HG03103 (cell line): ENCODE results near the gene RABGEF1.
A peak's percentile ranks its signal among the peaks of the same experiment; 100 is the strongest.
"Not testable (repeated sequence)": the region's sequence is repeated elsewhere in the genome, so short reads cannot be mapped to it uniquely, and the experiment has no call there.

Experiments used
- ATAC-seq: cut with Tn5 transposase; IDR thresholded peaks from one replicate; pipeline ENCODE4 v1.9.1; 2021; ENCODE audit warnings: low read depth; ENCODE audit not compliant: unreplicated experiment

RABGEF1 gene

DNA sequence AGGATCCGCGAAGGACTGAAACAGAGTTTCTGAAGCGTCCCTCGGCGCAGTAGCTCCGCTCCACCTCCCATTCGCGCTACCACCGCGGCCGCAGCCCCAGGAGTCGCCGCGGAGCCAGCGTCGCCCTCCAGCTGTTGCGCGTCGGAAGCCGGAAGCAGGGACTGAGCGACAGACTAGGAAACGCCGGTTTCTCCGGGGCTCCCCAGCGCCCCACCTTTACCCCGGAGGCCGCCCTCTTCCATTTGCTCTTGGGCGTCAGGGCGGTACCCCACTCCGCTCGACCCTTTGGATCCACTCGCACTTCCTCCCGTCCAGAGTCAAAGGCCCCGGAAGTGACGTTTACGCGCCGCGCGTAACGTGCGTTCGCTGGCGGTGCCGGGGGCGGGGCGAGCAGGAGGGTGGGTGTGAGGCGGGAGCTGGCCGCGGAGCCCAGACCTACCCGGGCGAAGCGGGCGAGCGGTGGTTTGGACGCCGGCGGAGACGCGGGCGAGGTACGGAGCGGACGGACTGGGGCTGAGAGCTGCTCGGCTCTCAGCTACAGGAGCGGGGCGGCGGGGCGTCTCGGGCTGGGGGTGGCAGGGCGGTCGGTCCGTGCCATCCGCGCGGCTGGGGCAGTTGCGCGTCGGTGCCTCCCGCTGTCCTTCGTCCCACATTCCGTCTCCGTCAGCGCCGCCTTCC lies at the start of gene RABGEF1:
RABGEF1 (plus strand) TSS at position 432 of the 678 bp plus-strand sequence. CDS start 31,167 bp downstream, outside the sequence.
- peak; percentile 81 for ATAC-seq

DNA sequence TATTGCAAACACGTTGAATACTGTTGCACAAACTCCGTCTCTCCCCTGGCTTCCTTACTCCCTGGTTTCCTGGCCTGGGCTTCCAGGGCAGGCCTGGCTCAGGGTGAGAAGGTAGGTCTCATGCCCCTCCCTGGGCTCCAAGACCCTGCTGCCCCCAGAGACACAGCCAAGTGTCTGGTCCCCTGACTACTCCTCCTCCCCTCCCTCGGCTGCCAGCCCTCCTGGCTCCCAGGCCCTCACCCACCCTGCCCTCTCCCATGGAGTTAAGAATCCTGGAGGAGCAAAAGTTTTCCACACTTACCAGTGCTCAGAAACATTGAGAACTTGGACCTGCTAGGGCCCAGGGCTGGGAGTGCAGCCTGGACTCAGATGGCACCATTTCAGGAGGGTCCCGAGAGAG lies 47.2 kb upstream of the RABGEF1 start:
- ATAC-seq: no peak

GRCh38 chr7:66694286-66694685 lies 46.2 kb upstream of the RABGEF1 start:
- ATAC-seq: no peak

DNA sequence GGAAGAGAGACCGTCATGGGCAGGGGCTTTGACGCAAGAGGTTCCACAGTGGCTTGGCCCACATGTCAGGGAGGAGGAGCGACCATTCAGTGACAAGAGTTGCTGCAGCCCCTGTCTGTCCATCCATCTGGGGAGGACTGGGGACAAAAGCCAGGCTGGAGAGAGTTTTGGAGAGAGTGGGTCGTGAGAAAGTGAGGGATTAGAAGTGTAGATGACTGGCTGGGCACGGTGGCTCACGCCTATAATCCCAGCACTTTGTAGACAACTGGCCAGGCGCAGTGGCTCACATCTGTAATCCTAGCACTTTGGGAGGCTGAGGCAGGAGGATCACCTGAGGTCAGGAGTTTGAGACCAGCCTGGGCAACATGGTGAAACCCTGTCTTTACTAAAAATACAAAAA lies 45.1 kb upstream of the RABGEF1 start:
- not testable (repeated sequence) for ATAC-seq

- not testable (repeated sequence) for ATAC-seq
Observed at GRCh38 chr7:66696134-66696533, 44.4 kb upstream of the RABGEF1 start.

- ATAC-seq: no peak
Observed at GRCh38 chr7:66696774-66697191, 43.8 kb upstream of the RABGEF1 start.

GRCh38 chr7:66697449-66698438 lies 42.8 kb upstream of the RABGEF1 start:
- no peak for ATAC-seq

DNA sequence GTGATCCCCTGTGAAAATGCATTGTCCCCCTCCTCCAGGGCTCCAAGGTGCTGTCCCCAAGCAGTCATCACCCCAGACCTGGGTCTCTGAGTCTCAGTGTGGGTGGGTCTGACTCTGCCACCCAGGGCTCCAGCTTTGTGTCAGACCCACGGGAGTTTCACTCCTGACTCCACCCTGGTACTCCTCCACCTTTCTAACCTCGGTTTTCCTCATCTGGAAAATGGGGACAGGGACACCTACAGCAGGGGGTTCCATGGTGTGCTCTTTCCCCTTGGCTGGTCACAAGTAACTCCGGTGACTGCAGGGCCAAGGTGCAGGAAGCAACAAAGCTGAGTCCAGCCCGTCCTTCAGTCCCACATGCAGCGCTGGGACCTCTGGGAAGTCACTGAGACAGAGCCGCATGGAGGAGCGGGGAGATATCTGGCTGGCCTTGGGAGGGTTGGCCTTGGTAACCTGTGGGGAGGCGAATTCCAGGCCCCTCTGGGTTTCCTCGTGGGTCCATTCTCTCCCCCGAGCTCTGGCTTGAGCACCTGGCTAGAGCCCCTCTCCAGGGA lies 41.8 kb upstream of the RABGEF1 start:
- ATAC-seq: no peak

GRCh38 chr7:66699998-66700397 lies 40.5 kb upstream of the RABGEF1 start:
- ATAC-seq: no peak

- ATAC-seq: no peak
Observed at GRCh38 chr7:66700633-66701131, 39.9 kb upstream of the RABGEF1 start.

- ATAC-seq: no peak
Observed at GRCh38 chr7:66707825-66708224, 32.7 kb upstream of the RABGEF1 start.

GRCh38 chr7:66710752-66711151 lies 29.8 kb upstream of the RABGEF1 start:
- not testable (repeated sequence) for ATAC-seq

GRCh38 chr7:66713687-66714086 lies 26.8 kb upstream of the RABGEF1 start:
- no peak for ATAC-seq

DNA sequence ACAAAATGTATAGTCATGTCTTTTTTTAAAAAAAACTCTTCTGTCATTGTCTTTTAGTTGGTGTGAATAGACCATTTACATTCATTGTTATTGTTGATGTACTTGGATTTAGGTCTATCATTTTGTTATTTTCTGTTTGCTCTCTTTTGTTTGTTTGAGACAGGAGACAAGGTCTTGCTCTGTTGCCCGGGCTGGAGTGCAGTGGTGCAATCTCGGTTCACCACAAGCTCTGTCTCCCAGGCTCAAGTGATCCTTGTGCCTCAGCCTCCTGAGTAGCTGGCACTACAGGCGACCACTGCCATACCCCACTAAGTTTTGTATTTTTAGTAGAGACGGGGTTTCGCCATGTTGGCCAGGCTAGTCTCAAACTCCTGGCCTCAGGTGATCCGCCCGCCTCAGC lies 23.9 kb upstream of the RABGEF1 start:
- ATAC-seq: not testable (repeated sequence)

GRCh38 chr7:66720561-66720960 lies 20.0 kb upstream of the RABGEF1 start:
- ATAC-seq: no peak

- no peak for ATAC-seq
Observed at GRCh38 chr7:66725843-66726242, 14.7 kb upstream of the RABGEF1 start.

GRCh38 chr7:66727058-66727457 lies 13.5 kb upstream of the RABGEF1 start:
- ATAC-seq: no peak

DNA sequence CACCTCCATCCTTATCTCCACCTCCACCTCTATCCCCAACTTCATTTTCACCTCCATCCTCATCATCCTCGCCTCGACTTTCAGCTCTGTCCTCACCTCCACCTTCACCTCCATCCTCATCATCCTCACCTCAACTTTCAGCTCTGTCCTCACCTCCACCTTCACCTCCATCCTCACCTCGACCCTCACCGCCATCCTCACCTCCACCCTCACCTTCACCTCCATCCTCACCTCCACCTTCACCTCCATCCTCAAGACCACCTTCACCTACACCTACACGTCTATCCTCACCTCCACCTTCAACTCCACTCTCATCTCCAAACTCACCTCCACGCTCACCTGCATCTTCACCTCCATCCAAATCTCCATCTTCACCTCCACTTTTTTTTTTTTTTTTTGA lies 12.0 kb upstream of the RABGEF1 start:
- no peak for ATAC-seq

DNA sequence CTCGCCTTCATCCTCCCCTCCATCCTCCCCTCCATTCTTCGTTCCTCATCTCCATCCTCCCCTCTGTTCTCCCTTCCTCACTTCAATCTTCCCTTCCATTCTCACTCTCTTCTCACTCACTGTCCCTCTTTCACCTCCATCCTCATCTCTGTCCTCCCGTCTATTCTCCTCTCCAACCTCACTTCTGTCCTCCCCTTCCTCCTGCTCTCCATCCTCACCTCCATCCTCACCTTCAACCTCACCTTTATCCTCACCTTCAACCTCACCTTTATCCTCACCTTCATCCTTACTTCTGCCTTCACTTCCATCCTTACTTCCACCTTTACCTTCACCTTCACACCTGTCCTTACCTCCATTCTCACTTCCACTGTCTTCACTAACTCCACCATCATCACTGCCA lies 11.3 kb upstream of the RABGEF1 start:
- ATAC-seq: no peak

DNA sequence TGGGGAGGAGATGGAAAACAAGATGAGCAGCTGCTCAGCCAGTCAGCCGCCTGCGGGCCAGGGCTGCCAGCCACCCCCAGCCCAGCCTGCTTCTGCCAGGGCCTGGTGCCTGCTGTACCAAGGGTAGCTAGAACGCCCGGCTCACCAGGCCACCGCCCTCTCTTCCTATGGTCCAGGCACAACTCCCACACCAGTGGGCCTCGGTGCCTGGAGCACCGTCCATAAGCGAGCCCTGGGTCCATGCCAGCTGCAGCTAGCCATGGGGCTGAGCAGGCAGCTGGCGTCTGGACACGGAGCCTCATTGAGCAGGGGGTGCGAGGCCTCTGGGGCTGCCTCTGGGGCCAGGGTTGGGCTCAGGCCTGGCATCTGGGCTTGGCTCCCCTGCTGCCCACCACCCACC lies 8.5 kb upstream of the RABGEF1 start:
- ATAC-seq: no peak

- peak; percentile 68 for ATAC-seq
Observed at GRCh38 chr7:66732439-66732838, 8.1 kb upstream of the RABGEF1 start.
